GM12891 (cell line): ENCODE measurements around the gene ADGRV1.

Experiments
- POLR2A ChIP-seq: IDR thresholded peaks from 2 replicates; pipeline ENCODE4 v1.6.1; 2011; ENCODE audit warnings: low read depth, low read length, control low read depth
- POLR2AphosphoS5 ChIP-seq: IDR thresholded peaks from 2 replicates; pipeline ENCODE4 v1.6.1; 2011; ENCODE audit warnings: low read depth, low read length, control low read depth
- POU2F2 ChIP-seq: IDR thresholded peaks from 2 replicates; pipeline ENCODE4 v1.6.1; 2011; ENCODE audit warnings: low read depth, mild to moderate bottlenecking, control low read depth, low read length, moderate library complexity
- TAF1 ChIP-seq: IDR thresholded peaks from 2 replicates; pipeline ENCODE4 v1.6.1; 2011; ENCODE audit warnings: low read depth, low read length, control low read depth

DNA sequence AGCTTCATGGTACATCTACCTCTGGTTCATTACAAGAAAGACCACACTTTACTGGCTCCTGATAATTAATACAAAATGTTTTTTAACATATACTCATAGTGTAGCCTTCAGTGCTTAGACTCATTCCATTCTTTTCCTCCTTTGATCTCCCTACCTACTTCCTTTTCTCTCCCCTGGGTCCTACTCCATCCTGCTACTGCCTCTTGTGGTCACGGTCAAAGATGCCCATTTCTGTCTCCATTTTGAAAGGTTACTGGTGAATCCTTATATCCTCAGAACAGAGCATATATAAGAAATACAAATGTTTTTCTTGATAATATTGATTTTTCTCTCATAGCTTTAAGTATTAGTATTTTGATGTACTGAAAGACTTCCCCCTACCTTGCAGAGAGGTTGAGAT is 448.7 kb downstream of the ADGRV1 start:
- no peak for TF ChIP-seq POLR2AphosphoS5
- no peak for TF ChIP-seq POU2F2
- no peak for TF ChIP-seq POLR2A
- no peak for TF ChIP-seq TAF1
